ENCODE results near the gene SEPTIN14.
"Not testable (repeated sequence)": the region's sequence is repeated elsewhere in the genome, so short reads cannot be mapped to it uniquely, and the experiment has no call there.

SEPTIN14 gene

DNA sequence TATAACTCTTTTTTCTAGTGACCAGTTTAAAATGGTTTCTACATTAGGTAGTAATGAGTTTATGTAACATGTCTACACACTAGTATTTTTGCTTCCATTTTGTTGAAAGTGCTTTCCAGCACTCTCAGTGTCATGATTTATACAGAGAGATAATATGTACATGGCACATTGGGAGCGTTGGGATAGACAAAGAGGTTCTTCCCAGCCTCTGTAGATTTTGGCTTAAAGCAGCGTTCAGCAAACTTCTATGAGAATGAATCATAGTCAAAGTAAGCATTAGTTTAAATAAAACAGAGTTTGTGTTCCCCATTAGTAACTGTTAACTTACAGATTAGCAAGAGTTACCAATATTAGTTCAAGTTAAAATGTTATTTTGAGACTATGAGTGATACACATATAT is 43.9 kb downstream of the SEPTIN14 start:
- TF ChIP-seq, protein P1, sequence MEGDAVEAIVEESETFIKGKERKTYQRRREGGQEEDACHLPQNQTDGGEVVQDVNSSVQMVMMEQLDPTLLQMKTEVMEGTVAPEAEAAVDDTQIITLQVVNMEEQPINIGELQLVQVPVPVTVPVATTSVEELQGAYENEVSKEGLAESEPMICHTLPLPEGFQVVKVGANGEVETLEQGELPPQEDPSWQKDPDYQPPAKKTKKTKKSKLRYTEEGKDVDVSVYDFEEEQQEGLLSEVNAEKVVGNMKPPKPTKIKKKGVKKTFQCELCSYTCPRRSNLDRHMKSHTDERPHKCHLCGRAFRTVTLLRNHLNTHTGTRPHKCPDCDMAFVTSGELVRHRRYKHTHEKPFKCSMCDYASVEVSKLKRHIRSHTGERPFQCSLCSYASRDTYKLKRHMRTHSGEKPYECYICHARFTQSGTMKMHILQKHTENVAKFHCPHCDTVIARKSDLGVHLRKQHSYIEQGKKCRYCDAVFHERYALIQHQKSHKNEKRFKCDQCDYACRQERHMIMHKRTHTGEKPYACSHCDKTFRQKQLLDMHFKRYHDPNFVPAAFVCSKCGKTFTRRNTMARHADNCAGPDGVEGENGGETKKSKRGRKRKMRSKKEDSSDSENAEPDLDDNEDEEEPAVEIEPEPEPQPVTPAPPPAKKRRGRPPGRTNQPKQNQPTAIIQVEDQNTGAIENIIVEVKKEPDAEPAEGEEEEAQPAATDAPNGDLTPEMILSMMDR (IDR thresholded peaks at IDR 0.05; ENCODE audit: borderline replicate concordance, insufficient read depth, low read depth, low read length) = no peak
- no peak overlapping the region for H3K4me3 ChIP-seq (ENCODE audit: low read depth, low read length)

DNA sequence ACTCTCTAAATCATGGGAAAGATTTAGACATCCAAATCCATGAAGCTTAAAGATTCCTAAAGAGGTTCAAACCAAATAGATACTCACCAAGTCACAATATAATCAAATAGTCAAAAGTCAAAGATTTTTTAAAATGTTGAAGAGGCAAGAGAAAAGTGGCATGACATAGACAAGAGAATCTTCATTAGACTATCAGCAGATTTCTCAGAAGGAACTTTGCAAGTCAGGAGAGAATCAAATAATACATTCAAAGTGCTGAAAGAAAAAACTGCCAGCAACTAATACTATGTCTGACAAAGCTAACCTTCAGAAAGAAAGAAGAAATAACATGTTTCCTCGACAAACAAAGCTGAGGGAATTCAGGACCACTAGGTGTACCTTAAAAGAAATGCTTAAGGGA is 65.3 kb downstream of the SEPTIN14 start:
- H3K4me3 ChIP-seq (ENCODE audit: low read depth, low read length) = not testable (repeated sequence)

DNA sequence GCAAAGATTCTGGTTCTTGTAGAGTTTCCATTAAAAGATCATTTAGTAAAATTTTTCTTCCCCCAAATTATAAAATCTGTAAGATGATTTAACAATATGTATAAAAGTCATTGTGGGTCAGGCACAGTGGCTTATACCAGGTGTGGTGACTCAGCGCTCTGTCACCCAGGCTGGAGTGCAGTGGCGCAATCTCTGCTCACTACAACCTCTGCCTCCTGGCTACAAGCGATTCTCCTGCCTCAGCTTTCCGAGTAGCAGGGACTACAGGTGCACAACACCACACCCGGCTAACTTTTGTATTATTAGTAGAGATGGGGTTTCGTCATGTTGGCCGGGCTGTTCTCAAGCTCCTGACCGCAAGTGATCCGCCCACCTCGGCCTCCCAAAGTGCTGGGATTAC is 68.0 kb downstream of the SEPTIN14 start:
- H3K4me3 ChIP-seq (ENCODE audit: low read depth, low read length) = no peak overlapping the region
- TF ChIP-seq, protein P1 (IDR thresholded peaks at IDR 0.05; ENCODE audit: borderline replicate concordance, insufficient read depth, low read depth, low read length) = no peak

DNA sequence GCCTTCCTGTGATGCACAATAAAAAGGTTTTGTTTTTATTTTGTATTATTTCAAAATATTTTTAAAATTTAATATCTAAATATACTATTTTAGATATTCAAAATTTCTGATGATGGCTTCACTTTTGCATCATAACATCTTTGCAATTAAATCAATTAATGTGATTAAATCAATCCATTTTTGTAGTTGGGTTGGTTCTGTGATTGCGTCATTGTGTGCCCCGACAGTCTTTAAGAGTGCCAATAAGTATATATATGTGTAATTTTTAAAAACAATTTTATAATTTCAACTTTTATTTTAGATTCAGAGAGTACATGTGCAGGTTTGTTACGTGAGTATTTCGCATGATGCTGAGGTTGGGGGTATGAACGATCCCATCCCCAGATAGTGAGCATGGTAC is 70.5 kb downstream of the SEPTIN14 start:
- H3K4me3 ChIP-seq (ENCODE audit: low read depth, low read length) = no peak overlapping the region
- TF ChIP-seq, protein P1 (IDR thresholded peaks at IDR 0.05; ENCODE audit: borderline replicate concordance, insufficient read depth, low read depth, low read length) = no peak

DNA sequence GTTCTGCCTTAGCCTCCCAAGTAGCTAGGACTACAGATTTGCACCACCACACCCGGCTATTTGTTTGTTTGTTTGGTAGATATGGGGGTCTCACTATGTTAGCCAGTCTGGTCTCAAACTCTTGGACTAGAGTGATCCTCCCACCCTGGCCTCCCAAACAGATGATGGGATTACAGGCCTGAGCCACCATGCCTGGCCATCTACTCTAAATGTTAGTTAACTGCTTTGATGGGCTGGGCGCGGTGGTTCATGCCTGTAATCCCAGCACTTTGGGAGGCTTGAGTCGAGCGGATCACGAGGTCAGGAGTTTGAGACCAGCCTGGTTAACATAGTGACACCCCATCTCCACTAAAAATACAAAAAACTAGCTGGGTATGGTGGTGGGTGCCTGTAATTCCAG is 74.8 kb downstream of the SEPTIN14 start:
- TF ChIP-seq, protein P1 (IDR thresholded peaks at IDR 0.05; ENCODE audit: borderline replicate concordance, insufficient read depth, low read depth, low read length) = no peak
- no peak overlapping the region for H3K4me3 ChIP-seq (ENCODE audit: low read depth, low read length)

DNA sequence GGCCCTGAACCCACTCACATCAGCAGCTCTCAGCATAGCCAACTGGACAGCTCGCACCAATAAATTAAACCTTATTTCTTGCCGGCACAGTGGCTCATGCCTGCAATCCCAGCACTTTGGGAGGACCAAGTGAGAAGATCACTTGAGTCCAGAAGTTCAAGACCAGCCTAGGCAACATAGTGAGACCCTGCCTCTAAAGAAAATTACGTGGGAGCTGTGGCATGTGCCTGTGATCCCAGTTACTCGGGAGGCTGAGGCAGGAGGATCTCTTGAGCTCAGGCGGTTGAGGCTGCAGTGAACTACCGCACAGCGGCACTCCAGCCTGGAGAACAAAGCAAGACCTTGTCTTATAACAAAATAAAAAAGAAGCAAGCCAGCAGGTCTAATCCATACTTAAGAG is 75.7 kb downstream of the SEPTIN14 start:
- H3K4me3 ChIP-seq (ENCODE audit: low read depth, low read length) = no peak overlapping the region
- TF ChIP-seq, protein P1 (IDR thresholded peaks at IDR 0.05; ENCODE audit: borderline replicate concordance, insufficient read depth, low read depth, low read length) = no peak

DNA sequence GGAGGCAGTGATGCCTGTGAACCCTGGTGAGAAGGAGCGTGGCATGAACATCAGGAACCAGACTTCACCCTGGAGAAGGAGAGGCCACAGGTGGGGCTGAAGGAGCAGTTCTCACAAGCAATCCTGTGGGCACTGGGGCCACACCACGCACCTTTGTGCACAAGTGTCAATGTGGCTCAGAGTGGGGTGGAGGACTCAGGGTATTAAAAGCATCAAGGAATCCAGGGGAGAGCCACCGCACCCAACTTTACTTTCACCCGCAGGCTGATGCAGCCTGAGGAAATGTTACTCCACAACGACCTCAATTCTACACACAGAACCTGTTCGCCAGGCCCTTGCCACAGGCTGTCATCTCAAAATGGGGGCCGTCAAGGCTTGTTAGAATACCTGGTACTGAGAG is 77.1 kb downstream of the SEPTIN14 start:
- H3K4me3 ChIP-seq (ENCODE audit: low read depth, low read length) = not testable (repeated sequence)

DNA sequence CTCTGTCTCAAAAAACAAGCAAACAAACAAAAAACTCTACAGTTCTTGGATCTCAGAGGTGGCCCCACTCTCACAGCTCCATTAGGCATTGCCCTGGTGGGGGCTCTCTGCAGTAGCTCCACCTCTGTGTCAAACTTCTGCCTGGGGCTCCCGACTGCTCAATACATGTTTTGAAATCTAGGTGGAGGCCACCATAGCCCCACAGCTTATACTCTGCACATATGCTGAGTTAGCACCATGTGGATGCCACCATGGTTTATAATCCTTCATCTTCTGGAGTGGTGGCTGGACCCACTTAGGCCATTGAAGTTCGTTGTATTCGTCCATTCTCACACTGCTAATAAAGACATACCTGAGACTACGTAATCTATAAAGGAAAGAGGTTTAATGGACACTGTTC is 78.4 kb downstream of the SEPTIN14 start:
- H3K4me3 ChIP-seq (ENCODE audit: low read depth, low read length) = no peak overlapping the region
- TF ChIP-seq, protein P1 (IDR thresholded peaks at IDR 0.05; ENCODE audit: borderline replicate concordance, insufficient read depth, low read depth, low read length) = no peak

Data from GM12875 (cell line).